Suprapubic skin (tissue), 4 donors: ENCODE data around the gene GPR156. TPM values are rescaled to one million over a fixed set of nuclear protein-coding genes. Genes with fewer than 3 reads are reported as not detected.

Experiments used
- DNase-seq, 2 donors: peaks; one replicate each; pipeline ENCODE4 v3.0.0-alpha.2; 2019; ENCODE audit warnings: low spot score in 2 of 2
- H3K27ac ChIP-seq: fragments of 200-600 bp; sonication (generic); one replicate; pipeline ENCODE4 v1.5.1; 2019
- H3K27me3 ChIP-seq: fragments of 200-600 bp; sonication (generic); one replicate; pipeline ENCODE4 v1.5.1; 2019
- H3K36me3 ChIP-seq: fragments of 200-600 bp; sonication (generic); one replicate; pipeline ENCODE4 v1.5.1; 2019
- H3K4me1 ChIP-seq: fragments of 200-600 bp; sonication (generic); one replicate; pipeline ENCODE4 v1.5.1; 2019
- H3K4me3 ChIP-seq: fragments of 200-600 bp; sonication (generic); one replicate; pipeline ENCODE4 v1.5.1; 2019; ENCODE audit warnings: mild to moderate bottlenecking
- H3K9me3 ChIP-seq: fragments of 200-600 bp; sonication (generic); one replicate; pipeline ENCODE4 v1.5.1; 2019
- CTCF ChIP-seq, 2 donors: fragments of 200-600 bp in 1 of 2; fragments of 450-650 bp in 1 of 2; sonication (generic) in 1 of 2; IDR thresholded peaks; one replicate each; pipeline ENCODE4 v1.5.1; 2016 to 2019; ENCODE audit warnings: antibody characterized with exemption in 2 of 2, mild to moderate bottlenecking in 1 of 2, moderate library complexity in 1 of 2
- EP300 ChIP-seq: sonication (generic); formaldehyde crosslinking; IDR thresholded peaks from one replicate; pipeline ENCODE4 v1.6.1; 2017; ENCODE audit warnings: antibody characterized with exemption
- POLR2A ChIP-seq, 2 donors: fragments of 450-650 bp; IDR thresholded peaks; one replicate each; pipeline ENCODE4 v1.6.1; 2017; ENCODE audit warnings: antibody characterized with exemption in 2 of 2, mild to moderate bottlenecking in 2 of 2, moderate library complexity in 2 of 2
- POLR2AphosphoS5 ChIP-seq, 3 donors: sonication (generic); formaldehyde crosslinking; IDR thresholded peaks; one replicate each; pipeline ENCODE4 v1.6.1; 2017; ENCODE audit warnings: antibody characterized with exemption in 3 of 3
- WGBS: methylation state at CpG from one replicate; pipeline ENCODE4 v1.1.5; 2018; 5-methylcytosine and 5-hydroxymethylcytosine counted together
- total RNA-seq, 4 donors: library from RNA; depleted of rRNA; stranded (reverse); fragments of >200 nt; gene quantifications; one replicate each; pipeline ENCODE4 v1.1.0, GENCODE V29; 2016

Gene GPR156
- total RNA-seq, 4 donors from 2014 or later, result 0.29 to 0.72 (median 0.30) TPM; not detected in 1

GRCh38 chr3:120245386-120245785 is 39.6 kb downstream of the GPR156 start:
- H3K36me3 ChIP-seq, result no peaks in the 10 kb centered on the region
- TF ChIP-seq CTCF (IDR thresholded peaks at IDR 0.05) (no peak), POLR2A (IDR thresholded peaks at IDR 0.05) (no peak)

GRCh38 chr3:120244834-120245225 is 40.2 kb downstream of the GPR156 start:
- TF ChIP-seq CTCF (IDR thresholded peaks at IDR 0.05), result no peak
- no peak for TF ChIP-seq POLR2A (IDR thresholded peaks at IDR 0.05)
- no peak for TF ChIP-seq EP300
- no peak for TF ChIP-seq POLR2AphosphoS5 (IDR thresholded peaks at IDR 0.05)
- Histone ChIP-seq H3K9me3 (no peaks in the 10 kb centered on the region), H3K4me3 (no peak overlapping the region), H3K36me3 (no peaks in the 10 kb centered on the region), H3K27me3 (no peaks in the 10 kb centered on the region), H3K4me1 (no peaks in the 10 kb centered on the region), H3K27ac (no peak overlapping the region)
- no peak for DNase-seq
- 73% methylated on average over 3 of the region's 3 CpGs for WGBS

More at GRCh38 chr3:120245386-120245785, 39.6 kb downstream of the GPR156 start:
- no peak for DNase-seq
- Histone ChIP-seq H3K9me3 (no peaks in the 10 kb centered on the region), H3K27me3 (no peaks in the 10 kb centered on the region), H3K27ac (no peak overlapping the region), H3K4me3 (no peak overlapping the region), H3K4me1 (no peaks in the 10 kb centered on the region)

DNA sequence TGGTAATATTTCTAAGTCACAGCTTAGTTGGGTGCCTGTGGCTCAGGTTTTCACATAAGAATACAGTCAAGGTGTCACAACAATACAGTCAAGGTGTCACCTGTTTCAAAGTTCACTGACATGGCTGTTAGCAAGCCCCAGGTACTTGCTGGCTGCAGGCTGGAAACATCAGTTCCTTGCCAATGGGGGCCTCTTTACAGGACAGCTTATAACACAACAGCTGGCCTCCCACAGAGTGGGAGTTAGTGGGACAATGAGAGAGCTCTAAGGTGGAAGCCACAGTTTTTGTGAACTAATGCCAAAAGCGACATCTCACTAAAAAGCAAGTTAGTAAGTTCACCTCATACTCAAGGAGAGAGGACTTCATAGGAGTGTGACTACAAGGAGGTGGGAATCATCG is 45.4 kb downstream of the GPR156 start:
- WGBS, result 97% methylated on average over 2 of the region's 2 CpGs
- TF ChIP-seq EP300 (no peak), POLR2A (IDR thresholded peaks at IDR 0.05) (no peak), CTCF (IDR thresholded peaks at IDR 0.05) (no peak), POLR2AphosphoS5 (IDR thresholded peaks at IDR 0.05) (no peak)
- H3K4me3 ChIP-seq, result no peak overlapping the region
- no peaks in the 10 kb centered on the region for H3K36me3 ChIP-seq
- no peaks in the 10 kb centered on the region for H3K9me3 ChIP-seq
- no peak overlapping the region for H3K27ac ChIP-seq
- H3K27me3 ChIP-seq, result no peaks in the 10 kb centered on the region
- H3K4me1 ChIP-seq, result no peaks in the 10 kb centered on the region
- no peak for DNase-seq

DNA sequence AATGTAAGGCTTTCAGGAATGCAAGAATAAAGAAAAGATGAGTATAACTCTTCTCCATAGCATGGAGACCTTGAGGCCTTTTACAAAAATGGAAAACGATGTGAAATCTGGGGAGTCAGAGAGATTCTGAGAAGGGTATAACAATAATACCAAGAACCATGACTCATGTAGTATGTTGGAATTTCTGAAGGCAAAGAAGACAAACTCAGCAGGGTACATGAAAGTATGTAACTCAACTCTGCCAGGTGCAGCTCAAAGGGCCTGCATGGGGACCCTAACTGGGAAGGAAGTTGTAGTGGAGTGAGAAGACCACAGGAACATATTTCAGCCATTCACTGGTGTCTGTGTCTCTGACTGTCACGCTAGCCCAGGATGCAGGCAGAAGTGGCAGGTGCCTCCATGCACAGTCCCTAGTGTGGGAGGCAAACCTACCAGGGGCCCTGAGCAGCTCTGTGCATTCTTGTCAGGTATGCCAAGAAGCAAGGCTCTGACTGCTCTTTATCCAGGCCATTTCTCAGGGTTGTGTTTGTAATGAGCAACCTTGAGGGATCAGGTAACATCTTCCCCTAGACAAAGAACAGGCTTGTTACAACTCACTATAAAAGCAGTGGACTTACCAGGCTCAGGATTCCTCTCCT is 57.2 kb downstream of the GPR156 start:
- no peaks in the 10 kb centered on the region for H3K36me3 ChIP-seq
- no peaks in the 10 kb centered on the region for H3K4me1 ChIP-seq
- TF ChIP-seq CTCF (IDR thresholded peaks at IDR 0.05) (no peak), POLR2A (IDR thresholded peaks at IDR 0.05) (no peak), POLR2AphosphoS5 (IDR thresholded peaks at IDR 0.05) (no peak)
- H3K9me3 ChIP-seq, result no peaks in the 10 kb centered on the region
- H3K4me3 ChIP-seq, result no peak overlapping the region
- 82% methylated on average over 2 of the region's 2 CpGs for WGBS
- H3K27me3 ChIP-seq, result no peaks in the 10 kb centered on the region
- no peak for DNase-seq
- no peak overlapping the region for H3K27ac ChIP-seq

DNA sequence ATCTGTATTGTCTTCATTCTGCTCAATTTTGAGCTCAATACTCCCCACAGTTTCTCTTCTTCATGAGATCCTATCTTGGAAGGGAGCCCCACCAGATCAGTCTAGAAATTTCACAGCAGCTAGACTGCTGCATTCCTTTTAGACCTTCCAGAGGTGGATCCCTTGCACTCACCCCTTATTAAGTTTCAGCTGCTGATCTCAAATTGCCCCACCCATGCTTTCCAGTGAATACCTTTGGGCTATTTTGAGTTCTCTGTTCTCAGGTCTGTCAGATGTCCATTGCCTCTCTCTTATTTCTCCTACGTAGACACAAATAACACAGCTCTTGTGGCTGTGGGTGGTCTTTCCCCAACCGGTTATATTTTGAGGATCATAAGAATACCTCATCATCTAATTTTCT is 60.8 kb downstream of the GPR156 start:
- H3K36me3 ChIP-seq, result no peaks in the 10 kb centered on the region
- no peaks in the 10 kb centered on the region for H3K9me3 ChIP-seq
- WGBS, result 61% methylated on average over 2 of the region's 2 CpGs

More for the DNA sequence above, 60.8 kb downstream of the GPR156 start:
- Histone ChIP-seq H3K27ac (no peak overlapping the region), H3K4me1 (no peaks in the 10 kb centered on the region), H3K4me3 (no peak overlapping the region), H3K27me3 (no peaks in the 10 kb centered on the region)
- DNase-seq, result no peak
- TF ChIP-seq EP300 (no peak), POLR2A (IDR thresholded peaks at IDR 0.05) (no peak), CTCF (IDR thresholded peaks at IDR 0.05) (no peak), POLR2AphosphoS5 (IDR thresholded peaks at IDR 0.05) (no peak)
